Activated CD8-positive, alpha-beta memory T cell treated with anti-CD3 and anti-CD28 coated beads for 36 hours (primary cell): Measurements from ENCODE around the gene SLC35F1. TPM values are rescaled to one million over a fixed set of nuclear protein-coding genes. Genes with fewer than 3 reads are reported as not detected.

Experiments
- CTCF ChIA-PET: fragments of 350-600 bp; sonication (Branson Sonifier 250); formaldehyde crosslinking; loops from one replicate; lab custom pipeline; 2021; ENCODE audit warnings: antibody characterized with exemption; lab: Charles Lee
- POLR2A ChIA-PET: fragments of 350-600 bp; sonication (Branson Sonifier 250); formaldehyde crosslinking; loops from one replicate; lab custom pipeline; 2021; ENCODE audit warnings: antibody characterized with exemption; lab: Charles Lee
- total RNA-seq, 2 experiments: library from RNA; stranded (reverse); gene quantifications; one replicate each; pipeline ENCODE4 v1.2.3, GENCODE V29; 2021

Gene SLC35F1
- total RNA-seq, 2 experiments from 2014 or later: not detected

DNA sequence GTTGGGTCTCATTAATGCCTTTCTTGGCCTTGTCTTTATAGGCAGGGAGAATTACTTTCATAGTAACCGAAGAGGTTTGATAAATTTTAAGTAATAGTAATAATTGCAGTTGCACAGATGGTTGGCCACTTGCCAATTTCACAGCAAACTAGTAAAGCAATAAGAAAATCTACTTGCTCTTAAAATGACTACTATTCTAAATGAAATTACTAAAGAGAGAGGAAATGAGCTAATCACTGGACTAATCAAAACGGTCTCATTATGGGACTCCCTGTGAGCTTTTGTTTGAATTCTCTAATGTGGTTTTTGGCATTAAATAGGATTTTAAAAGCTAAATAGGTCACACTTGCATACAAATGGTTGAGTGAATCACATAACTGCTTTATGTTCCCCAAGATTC lies 413.6 kb downstream of the SLC35F1 start:
- CTCF ChIA-PET: no interaction called here
- POLR2A ChIA-PET: no interaction called here

DNA sequence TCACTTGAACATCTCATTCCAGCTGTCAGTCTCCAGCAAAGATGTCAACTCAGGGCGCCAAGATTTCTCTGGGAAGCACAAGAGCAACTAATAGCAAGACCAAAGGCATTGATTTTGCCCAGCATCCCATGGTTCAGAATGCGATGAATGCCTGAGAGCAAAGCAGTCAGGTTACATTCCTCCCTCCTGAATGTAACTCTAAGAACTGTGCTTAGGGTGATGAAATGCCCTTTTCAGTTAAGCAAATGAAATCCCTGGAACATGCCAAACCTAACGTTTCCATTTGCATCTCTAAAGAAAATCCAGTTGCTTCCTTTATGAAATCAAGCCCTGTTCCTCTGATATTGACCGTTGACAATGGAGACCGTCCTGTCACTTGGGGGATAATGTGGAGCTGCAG lies 417.1 kb downstream of the SLC35F1 start:
- ChIA-PET POLR2A (no interaction called here), CTCF (no interaction called here)

DNA sequence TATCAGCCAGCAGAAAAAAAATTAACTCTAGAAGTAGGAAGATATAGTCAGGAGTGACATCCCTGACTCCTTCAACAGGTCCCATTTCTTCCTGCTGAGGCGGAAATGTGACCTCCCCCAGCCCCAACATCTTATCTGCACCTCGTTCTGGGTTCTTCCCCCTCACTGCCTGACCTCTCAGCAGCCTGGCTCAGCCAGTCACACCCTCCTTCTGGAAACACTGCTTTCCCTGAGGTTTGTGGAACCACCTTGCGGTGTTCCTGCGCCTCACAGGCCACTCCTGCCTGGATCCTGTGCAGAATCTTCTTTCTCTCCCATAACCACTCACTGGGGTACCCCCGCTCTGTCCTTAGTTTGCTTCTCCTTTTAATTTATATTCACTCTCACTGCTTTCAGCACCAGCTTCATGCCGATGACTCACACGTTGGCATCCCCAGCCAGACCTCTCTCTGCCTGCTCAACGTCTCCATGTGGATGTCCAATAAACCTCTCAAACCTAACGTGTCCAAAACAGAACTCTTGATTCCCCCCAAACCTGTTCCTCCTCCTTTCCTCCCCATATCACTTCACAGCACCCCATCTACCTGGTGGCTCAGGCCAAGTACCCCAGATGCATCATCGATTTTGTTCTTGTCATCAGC lies 418.3 kb downstream of the SLC35F1 start:
- POLR2A ChIA-PET: no interaction called here
- CTCF ChIA-PET: no interaction called here

DNA sequence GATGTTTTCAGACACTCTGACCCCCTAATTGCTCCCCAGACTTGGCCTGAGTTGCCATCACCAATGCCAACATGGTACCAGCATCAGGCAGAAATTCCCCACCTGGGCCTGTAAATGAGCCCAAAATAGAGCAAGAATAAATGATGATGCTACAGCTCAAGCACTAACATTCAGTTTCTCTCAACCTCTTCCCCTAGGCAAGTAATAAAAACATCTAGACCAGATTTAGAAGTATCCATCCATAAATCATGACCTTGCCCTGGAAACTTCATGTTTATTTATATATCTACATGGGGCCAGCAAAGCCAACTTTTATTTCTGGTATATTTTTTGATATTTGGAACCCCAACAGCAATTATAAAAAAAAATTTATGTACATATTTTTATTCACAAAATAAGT lies 419.6 kb downstream of the SLC35F1 start:
- ChIA-PET POLR2A (no interaction called here), CTCF (no interaction called here)

DNA sequence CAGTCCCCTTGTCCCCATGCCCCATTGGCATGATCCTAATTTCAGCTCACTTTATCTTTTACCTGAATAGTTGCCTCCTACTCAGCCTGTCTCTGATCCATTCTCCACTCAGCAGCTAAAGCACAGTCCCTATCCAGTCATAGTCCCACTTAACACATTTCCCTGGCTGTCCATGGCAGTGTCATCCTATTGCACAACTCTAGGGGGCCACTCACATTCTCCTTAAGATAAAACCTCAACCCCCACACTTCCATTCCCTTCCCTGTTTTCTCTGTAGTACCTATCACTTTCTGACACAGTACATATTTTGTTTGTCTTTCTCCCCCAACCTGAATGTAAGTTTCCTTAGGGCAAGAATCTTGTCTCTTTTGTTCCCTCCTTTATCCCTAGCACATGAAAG lies 420.2 kb downstream of the SLC35F1 start:
- ChIA-PET CTCF (no interaction called here), POLR2A (no interaction called here)

DNA sequence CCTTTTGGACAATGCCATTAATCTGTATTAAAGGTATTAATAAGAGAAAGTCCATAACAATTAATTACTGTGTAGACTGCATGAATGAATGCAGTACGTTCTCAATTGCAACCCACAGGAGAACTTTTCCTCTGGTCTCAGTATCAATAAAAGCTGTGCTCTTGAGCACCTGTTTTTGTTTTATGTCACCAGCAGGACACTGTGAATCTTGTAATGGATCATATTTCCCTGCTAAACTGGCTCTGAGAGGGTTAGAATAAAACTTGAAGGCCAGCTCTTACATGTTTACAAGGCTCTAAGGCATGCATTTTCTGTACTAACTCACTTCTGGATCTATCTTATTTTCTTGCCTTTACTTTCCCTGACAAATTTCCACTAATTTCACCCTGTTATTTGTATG lies 426.7 kb downstream of the SLC35F1 start:
- CTCF ChIA-PET: no interaction called here
- POLR2A ChIA-PET: no interaction called here

DNA sequence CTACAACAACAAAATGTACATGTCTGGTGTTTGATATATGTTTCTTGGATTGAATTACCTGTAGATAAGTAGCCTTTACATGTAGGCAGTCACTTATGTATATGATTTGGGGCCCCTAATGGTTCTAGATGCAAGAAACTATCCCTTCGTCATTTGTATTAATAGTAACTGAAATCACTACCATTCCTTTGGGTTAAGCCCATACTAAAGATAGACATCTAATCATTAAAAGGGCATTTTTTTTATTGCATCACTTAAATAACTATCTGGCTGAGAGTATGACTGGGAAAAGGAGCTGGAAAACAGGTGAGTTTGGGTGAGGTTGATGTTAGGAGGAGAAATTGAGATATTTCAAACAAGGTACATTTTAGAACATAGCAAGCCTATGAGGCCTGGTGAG lies 427.6 kb downstream of the SLC35F1 start:
- CTCF ChIA-PET: no interaction called here
- POLR2A ChIA-PET: no interaction called here

DNA sequence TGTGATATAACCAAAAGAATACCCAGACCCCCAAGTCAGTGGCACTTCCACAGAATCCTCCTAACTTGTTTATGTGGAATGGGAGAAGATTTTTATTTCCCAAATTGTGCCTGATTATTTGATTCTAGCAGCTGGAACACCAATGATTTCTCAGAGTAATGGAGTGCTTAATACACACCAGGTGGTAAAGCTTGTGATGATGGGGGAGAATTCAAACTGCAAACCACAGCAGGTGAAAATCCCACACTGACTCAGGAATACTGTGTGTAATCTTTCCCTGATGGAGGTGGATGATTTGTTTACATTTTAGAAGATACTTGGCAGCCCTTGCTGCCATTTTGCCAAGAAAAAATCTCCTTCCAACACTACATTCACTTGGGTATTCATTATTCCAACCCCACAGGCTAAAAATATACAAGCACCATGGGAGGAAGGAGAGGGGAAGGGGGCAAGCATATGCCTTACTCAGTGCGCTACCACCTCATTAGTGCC lies 428.3 kb downstream of the SLC35F1 start:
- ChIA-PET CTCF (no interaction called here), POLR2A (no interaction called here)

DNA sequence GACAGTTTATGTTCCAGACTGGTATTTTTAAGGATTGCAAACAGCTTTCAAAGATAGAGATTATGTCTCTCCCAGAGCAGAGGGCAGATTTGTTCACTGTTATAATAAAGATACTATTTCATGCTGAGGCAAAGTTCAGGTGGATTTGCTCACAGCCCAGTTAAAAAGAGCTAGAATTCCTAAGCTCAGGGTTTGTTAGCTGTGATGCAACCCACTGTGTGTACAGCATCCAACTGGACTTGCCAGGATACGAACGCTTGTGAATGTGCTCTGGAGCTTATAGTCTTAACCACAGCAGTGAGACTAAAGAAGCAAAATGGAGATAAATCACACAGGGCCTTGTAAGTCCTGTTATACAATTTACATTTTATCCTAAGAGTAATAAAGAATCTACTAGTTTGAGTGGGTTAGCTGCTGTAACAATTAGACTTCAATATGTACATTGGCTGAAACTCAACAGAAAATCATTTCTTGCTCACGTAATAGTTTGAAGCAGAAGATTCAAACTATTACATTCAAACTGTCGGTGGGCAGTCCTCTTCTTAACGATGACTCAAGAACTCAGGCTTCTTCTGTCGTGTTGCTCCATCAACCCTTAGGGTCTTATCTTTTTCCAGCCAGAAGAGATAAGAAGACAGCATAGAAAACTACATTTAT lies 437.1 kb downstream of the SLC35F1 start:
- POLR2A ChIA-PET: no interaction called here
- CTCF ChIA-PET: no interaction called here

DNA sequence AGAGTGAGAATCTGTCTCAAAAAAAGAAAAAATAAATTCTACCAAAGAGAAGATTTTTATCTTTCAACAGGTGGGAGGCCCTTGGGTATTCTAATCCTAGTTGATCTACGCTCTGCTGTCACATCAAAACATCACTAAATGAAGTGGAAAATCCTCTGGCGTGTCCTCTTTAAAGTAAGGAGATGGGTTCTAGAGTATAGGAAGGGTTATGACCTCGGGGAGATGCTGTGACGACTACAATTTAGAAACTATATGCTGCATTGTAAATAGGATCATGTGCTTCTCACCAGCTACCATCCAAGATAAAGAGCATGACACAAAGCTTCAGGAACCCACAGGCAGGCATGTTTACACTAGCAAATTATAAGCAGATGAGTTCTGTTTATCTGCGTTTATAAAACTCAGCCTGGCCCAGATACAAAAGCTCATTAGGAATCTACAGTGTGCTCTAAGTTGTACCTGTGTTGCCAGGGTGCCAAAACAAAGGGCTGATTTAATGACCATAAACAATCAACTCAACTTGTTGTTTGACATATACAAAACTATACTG lies 443.9 kb downstream of the SLC35F1 start:
- POLR2A ChIA-PET: no interaction called here
- CTCF ChIA-PET: no interaction called here

DNA sequence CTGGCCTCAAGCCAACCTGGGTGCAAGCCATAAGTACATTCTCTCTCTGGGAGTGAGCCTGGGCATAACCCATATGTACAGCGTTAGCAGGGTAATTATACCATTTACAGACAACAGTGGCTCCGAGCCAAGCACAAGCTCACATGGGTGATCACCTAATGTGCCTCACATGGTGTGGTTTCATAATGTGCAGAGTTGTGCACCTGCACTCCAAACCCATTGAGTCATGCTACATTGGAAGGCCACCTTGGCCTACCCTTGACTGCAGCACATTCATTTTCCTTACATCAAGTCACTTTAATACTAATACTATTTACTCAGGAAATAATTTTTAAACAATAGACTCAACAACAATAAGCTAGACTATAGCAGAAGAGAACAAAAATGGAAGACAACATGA lies 446.5 kb downstream of the SLC35F1 start:
- CTCF ChIA-PET: no interaction called here
- POLR2A ChIA-PET: no interaction called here

DNA sequence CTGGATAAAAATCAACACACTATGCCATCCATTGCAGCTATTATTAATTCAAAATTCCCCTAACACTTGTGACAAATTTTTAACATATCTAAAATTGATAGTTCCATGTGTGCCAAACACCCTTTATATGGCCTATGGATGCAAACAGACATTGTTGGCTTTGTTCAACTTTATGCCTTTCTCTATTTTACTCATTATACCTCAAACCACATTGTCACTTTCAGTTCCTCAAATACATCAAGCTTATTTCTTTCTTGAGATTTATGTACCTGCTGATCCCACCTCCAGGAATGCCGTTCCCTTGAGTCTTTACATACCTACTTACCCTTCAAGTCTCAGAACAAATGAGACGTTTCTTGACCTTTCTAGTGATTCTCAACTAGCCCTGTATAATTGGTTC lies 447.6 kb downstream of the SLC35F1 start:
- ChIA-PET CTCF (no interaction called here), POLR2A (no interaction called here)

DNA sequence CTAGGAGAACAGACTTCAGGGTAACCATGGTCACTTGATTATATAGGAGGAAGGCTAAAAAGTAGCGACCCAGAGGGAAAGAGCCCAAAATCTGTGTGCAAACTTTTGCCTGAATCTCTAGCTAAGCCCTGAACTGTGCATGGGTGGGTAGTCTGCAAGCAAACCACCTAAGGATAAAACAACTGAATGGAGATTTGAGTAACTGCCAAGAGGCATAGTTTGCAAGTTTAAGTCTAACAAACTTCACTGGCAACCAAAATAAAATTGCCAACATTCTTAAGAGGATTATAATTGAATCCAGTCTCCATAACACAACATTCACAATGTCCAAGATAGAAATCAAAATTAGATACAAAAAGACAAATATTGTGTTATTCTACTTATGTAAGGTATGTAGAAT lies 449.0 kb downstream of the SLC35F1 start:
- CTCF ChIA-PET: interaction anchor here (0.6 kb wide), 1 partner anchor 62 kb away, joined by 3 read pairs; no protein-coding TSS in a partner anchor
- POLR2A ChIA-PET: no interaction called here

DNA sequence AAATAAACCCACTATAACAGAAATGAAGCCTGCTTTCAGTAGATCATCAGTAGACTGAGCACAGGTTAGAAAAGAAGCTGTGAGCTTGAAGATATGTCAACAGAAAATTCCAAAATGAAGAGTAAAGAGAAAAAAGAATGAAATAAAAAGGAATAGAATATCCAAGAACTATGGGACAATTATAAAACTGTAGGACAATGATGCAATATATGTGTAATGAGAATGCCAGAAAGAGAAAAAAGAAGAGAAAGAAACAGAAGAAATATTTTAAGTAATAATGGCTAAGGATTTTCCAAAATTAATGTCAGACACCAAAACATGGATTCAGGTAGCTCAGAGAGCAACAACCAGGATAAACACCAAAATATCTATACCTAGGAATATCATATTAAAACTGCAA lies 449.6 kb downstream of the SLC35F1 start:
- ChIA-PET POLR2A (no interaction called here), CTCF (no interaction called here)

Other genes with a start within 250 kb of the SLC35F1 start
- gene NUS1, start 231.8 kb upstream of the SLC35F1 start, total RNA-seq: 10 to 100 TPM; 63.9 to 65.3 TPM